Measurements from ENCODE around the gene KCTD14. TPM values are rescaled to one million over a fixed set of nuclear protein-coding genes. Genes with fewer than 3 reads are reported as not detected.

KCTD14 gene
- total and polyA plus RNA-seq, 4 experiments from 2014 or later = 0.20 TPM; not detected in 3

Other genes starting within 250 kb of the KCTD14 start
- 100 to 1,000 TPM; 105 to 106 TPM for gene RSF1, start 202.6 kb downstream of the KCTD14 start, total RNA-seq
- 10 to 100 TPM; 13.0 to 51.5 TPM for gene RSF1, start 202.6 kb downstream of the KCTD14 start, polyA plus RNA-seq
- 1 to 10 TPM; 7.6 to 9.4 TPM for gene AAMDC, start 202.1 kb downstream of the KCTD14 start, total RNA-seq
- 10 to 100 TPM; 27.6 to 36.7 TPM for gene AAMDC, start 202.1 kb downstream of the KCTD14 start, polyA plus RNA-seq
- 10 to 100 TPM; 84.0 to 85.0 TPM for gene INTS4, start 28.6 kb downstream of the KCTD14 start, total RNA-seq
- 10 to 100 TPM; 37.2 to 42.1 TPM for gene INTS4, start 28.6 kb downstream of the KCTD14 start, polyA plus RNA-seq
- not detected for gene THRSP, start 40.6 kb upstream of the KCTD14 start, total RNA-seq
- under 1 TPM in 1 of 2 donors, not detected in 1; 0.16 TPM for gene THRSP, start 40.6 kb upstream of the KCTD14 start, polyA plus RNA-seq
- gene NDUFC2, start 56.6 kb upstream of the KCTD14 start, total RNA-seq = 10 to 100 TPM; 80.5 to 86.5 TPM
- 100 to 1,000 TPM; 158 to 188 TPM for gene NDUFC2, start 56.6 kb upstream of the KCTD14 start, polyA plus RNA-seq
- gene ALG8, start 116.3 kb upstream of the KCTD14 start, total RNA-seq = 10 to 100 TPM; 27.6 to 31.2 TPM
- gene ALG8, start 116.3 kb upstream of the KCTD14 start, polyA plus RNA-seq = 10 to 100 TPM; 47.6 to 66.9 TPM
- 1 to 10 TPM; 8.0 to 8.6 TPM for gene KCTD21, start 165.3 kb upstream of the KCTD14 start, total RNA-seq
- gene KCTD21, start 165.3 kb upstream of the KCTD14 start, polyA plus RNA-seq = 1 to 10 TPM in 1 of 2 donors, under 1 TPM in 1; 0.88 to 2.6 TPM
- gene USP35, start 165.6 kb upstream of the KCTD14 start, total RNA-seq = 10 to 100 TPM; 12.4 to 14.3 TPM
- 1 to 10 TPM in 1 of 2 donors, under 1 TPM in 1; 0.11 to 1.2 TPM for gene USP35, start 165.6 kb upstream of the KCTD14 start, polyA plus RNA-seq